ENCODE results near the gene VAV1. TPM values are rescaled to one million over a fixed set of nuclear protein-coding genes. Genes with fewer than 3 reads are reported as not detected.

VAV1 gene
- total and polyA plus RNA-seq, 2 of the 13 experiments (the other 11 are each of a cell fraction or from before 2014, with no cell fraction given): not detected

GRCh38 chr19:6752256-6753177 lies 20.0 kb upstream of the VAV1 start (continued):
- no peak for TF ChIP-seq RERE (CRISPR knock-in tag; IDR thresholded peaks at IDR 0.05; ENCODE audit: low read depth)
- TF ChIP-seq SNAI1 (CRISPR knock-in tag; IDR thresholded peaks at IDR 0.05; ENCODE audit: borderline replicate concordance): peak; percentile 37; the same call in 1 of the 2 replicates
- no peak for TF ChIP-seq SRF (IDR thresholded peaks at IDR 0.05; ENCODE audit: low read depth, low read length)
- no peak; the same call in 1 of the 2 replicates for TF ChIP-seq ZNF713 (CRISPR knock-in tag; IDR thresholded peaks at IDR 0.05)
- no peak for TF ChIP-seq SATB2 (CRISPR knock-in tag; IDR thresholded peaks at IDR 0.05)
- no peak for TF ChIP-seq ATM (IDR thresholded peaks at IDR 0.05; ENCODE audit: borderline replicate concordance)
- no peak for TF ChIP-seq ZNF512 (CRISPR knock-in tag; IDR thresholded peaks at IDR 0.05)
- 0 out of 2 replicates have a peak, but pooled peaks have one; percentile 16 for TF ChIP-seq E2F2 (CRISPR knock-in tag; IDR thresholded peaks at IDR 0.05; ENCODE audit: borderline replicate concordance)
- TF ChIP-seq STAT6 (CRISPR knock-in tag; IDR thresholded peaks at IDR 0.05; ENCODE audit: borderline replicate concordance): peak; percentile 93; the same call in 1 of the 2 replicates
- TF ChIP-seq ATF4 (CRISPR knock-in tag; IDR thresholded peaks at IDR 0.05): no peak
- peak; percentile 76 for TF ChIP-seq BCL3 (CRISPR knock-in tag; IDR thresholded peaks at IDR 0.05)
